HG03060 (cell line): ENCODE results near the gene MACROD2.

ENCODE experiments used
- ATAC-seq: cut with Tn5 transposase; IDR thresholded peaks from one replicate; pipeline ENCODE4 v1.9.1; 2021; ENCODE audit warnings: low read depth, moderate number of reproducible peaks; ENCODE audit not compliant: unreplicated experiment

The MACROD2 gene

GRCh38 chr20:15047042-15047441 lies 1051.7 kb downstream of the MACROD2 start:
- ATAC-seq = no peak

DNA sequence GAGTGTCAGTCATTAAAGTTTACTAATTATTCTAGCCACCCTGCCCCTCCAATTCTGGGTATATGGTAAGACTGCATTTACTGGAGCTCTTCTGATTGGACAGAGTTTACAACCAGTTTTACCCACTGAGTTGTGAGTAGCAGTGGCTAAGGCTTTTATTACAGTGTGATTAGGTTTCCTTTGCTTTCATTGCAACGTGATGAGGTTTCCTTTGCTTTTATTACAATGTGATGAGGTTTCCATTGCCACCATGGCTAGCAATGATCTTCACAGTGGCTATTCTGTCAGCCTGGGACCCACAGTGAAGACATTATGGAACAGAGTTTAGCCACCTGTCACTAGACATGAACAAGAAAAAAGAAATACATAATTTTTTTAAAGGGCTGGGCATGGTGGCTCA lies 1052.3 kb downstream of the MACROD2 start:
- no peak for ATAC-seq

GRCh38 chr20:15056246-15056645 lies 1060.9 kb downstream of the MACROD2 start:
- ATAC-seq = no peak

DNA sequence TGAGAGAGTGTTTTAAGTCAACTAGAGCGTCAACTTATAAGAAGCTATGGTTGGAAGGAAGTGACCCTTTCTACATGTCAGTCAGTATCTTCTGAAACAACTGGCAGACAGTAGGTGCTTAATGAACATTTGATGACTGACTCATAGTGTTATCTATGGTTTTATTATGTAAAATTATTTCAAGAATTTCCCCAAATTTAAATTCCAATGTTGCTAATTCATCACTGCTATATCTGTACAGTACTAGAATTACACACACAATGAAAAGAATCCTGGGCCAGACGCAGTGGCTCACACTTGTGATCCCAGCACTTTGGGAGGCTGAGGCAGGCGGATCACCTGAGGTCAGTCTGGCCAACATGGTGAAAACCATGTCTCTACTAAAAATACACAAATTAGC lies 1063.5 kb downstream of the MACROD2 start:
- ATAC-seq = no peak

GRCh38 chr20:15059438-15059837 lies 1064.1 kb downstream of the MACROD2 start:
- ATAC-seq = no peak

- no peak for ATAC-seq
Measured at GRCh38 chr20:15060265-15061060, 1065.1 kb downstream of the MACROD2 start.

- ATAC-seq = no peak
Measured at GRCh38 chr20:15061061-15061430, 1065.7 kb downstream of the MACROD2 start.

DNA sequence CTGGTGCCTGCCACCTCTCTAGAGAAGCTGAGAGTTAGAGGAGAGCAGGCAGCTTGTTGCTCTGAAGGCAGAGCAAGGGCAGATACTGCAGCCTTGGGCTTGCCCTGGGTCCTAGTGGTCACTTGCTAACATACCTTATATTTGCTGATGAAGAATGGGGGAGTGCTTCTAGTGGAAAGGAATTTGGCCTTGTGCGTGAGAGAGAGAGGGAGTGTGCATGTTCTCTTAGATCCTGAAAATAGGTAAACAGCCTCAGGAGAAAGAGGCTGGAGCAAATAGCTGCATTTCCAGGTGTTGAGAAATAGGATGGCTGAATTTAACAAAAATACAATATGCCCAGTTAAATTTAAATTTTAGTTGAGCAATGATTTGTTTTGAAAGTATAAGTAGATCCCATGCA lies 1066.6 kb downstream of the MACROD2 start:
- no peak for ATAC-seq

GRCh38 chr20:15063081-15063480 lies 1067.8 kb downstream of the MACROD2 start:
- ATAC-seq = no peak

DNA sequence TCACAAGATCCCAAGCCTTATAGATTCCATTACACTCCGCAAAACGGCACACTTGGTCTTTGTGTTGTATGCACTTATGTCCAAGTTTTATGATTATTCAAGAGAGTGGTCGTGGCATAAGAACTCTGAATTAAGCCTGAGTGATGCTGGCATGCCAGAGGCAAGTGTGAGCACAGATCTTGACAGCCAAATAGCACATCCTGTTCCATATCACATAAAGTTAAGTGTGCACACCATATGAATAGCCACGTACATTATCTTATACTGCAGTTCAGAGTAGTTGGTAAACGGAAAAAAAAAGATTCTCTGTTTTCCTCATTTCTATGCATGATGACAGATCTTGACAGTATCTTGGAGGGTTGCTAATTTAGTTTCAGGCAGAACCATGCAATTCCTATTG lies 1069.4 kb downstream of the MACROD2 start:
- no peak for ATAC-seq

GRCh38 chr20:15065794-15066193 lies 1070.5 kb downstream of the MACROD2 start:
- ATAC-seq = no peak

- ATAC-seq = no peak
Measured at GRCh38 chr20:15068486-15068885, 1073.2 kb downstream of the MACROD2 start.

DNA sequence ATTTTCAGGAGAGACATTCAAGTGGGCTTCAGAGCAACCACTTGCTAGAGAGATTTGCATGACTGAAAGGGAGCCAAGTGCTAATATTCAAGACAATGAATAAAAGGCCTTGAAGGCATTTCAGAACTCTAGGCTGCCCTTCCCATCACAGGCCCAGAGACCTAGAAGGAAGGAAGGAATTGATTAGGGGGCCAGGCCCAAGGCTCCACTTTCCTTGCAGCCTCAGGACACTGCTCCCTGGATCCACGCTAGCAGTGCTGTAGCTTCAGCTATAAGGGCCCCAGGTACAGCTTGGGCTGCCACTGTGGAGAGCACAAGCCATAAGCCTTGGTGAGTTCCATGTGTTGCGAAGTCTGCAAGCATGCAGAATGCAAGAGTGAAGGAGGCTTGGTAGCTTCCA lies 1074.0 kb downstream of the MACROD2 start:
- ATAC-seq = no peak

DNA sequence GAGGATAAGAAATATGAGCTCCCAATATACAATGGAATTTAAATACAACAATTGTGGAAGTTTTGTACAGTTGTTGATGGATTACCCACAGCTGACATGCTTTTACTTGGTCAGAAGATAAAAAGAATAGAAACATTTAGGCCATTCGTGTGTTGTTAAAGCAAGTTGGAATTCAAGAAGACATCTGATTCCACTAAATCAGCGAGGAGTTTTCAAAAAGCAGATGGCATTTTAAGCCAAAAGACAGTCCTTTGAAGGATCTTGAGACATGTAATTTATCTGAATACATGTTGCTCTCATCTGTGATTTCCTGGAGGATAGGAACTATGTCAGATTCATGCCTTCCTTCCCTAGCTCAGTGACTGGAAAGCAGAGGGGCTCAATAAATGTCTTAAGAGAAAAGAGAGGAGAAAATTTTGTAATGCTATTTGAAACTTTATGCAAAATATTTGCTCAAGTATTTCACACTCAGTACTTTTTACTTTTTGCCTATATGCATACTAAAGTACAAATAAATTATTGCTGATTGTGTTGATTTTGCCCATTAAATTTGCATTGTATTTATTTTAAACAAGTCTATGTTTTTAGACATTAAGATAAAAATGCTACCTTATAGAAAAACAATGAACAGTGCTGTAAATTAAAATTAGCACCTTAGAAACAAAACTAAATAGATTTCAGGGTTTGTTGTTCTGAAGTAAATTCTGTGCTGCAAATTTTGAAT lies 1075.9 kb downstream of the MACROD2 start:
- no peak for ATAC-seq

DNA sequence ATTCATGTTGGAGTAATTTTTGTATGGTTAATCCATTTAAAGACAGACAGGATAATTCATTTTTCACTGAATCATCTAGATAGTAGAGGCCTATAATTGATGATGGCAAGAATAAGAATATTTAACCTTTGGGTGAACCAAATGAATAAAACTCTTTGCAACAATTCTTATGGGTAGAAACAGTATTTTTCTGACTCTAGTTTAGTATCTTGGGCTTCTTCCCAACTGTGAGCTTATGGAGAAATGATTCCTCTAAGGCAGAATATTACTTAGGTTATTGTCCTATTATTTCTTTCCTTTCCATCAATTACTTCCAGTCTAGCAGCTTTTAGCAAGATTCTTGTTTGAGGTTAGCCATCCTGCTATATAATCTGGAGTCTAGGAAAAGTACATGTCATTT lies 1077.0 kb downstream of the MACROD2 start:
- ATAC-seq = no peak

- ATAC-seq = no peak
Measured at GRCh38 chr20:15075586-15075985, 1080.3 kb downstream of the MACROD2 start.

DNA sequence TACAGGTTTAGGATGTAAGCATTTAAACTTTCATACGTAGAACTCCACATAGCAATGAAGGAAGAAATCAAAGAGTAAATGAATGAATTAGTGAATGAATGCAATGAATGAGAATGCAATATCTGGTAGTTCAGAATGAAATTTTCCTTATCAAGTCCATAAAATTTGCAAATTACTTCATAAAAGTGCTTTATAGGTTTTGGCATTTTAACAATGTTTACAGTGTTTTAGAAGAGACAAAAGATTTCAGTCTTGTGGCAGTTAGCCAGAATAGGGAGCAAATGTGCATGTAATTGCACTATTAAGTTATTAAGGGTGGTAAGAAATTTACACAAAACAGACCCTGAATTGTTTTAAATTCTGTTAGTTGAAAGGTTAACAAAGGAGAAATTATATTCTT lies 1081.5 kb downstream of the MACROD2 start:
- no peak for ATAC-seq

- no peak for ATAC-seq
Measured at GRCh38 chr20:15077733-15078250, 1082.5 kb downstream of the MACROD2 start.

GRCh38 chr20:15079594-15080340 lies 1084.5 kb downstream of the MACROD2 start:
- no peak for ATAC-seq

GRCh38 chr20:15081261-15081660 lies 1085.9 kb downstream of the MACROD2 start:
- no peak for ATAC-seq

DNA sequence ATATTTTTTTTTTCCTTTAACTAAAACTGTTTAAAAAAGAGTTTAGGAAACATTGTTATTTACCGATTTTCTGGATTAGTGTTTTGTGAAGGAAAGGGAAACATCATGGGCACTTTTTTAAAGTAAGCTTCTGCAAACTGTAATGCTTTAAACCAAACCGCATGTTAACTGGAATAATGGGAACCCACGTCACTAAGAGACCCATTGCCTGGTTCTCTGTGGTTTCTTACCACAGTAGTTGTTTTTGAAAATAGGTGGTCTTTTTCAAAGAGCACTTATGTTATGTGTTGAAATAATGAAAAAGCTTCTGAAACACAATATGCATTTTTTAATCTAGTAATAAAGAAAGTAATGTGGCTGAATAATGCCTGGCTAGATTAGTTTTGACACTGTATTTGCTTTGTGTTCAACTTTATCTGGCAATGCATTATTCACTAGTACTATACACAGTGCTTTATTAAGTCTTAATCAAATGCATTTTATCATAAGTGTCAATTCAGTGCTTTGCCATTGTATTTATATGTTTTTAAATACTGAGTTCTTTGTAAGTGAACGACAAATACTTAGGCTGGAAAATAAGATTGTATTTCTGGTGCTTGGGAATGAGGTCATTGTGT lies 1096.2 kb downstream of the MACROD2 start:
- ATAC-seq = no peak
